AG08396 (cell line): ENCODE measurements around the gene ADARB2.
"Not testable (repeated sequence)": the region's sequence is repeated elsewhere in the genome, so short reads cannot be mapped to it uniquely, and the experiment has no call there.

Experiments
- DNase-seq: peaks from one replicate; pipeline ENCODE4 v3.0.0; 2012; ENCODE audit warnings: low spot score, mixed read lengths

Gene ADARB2

DNA sequence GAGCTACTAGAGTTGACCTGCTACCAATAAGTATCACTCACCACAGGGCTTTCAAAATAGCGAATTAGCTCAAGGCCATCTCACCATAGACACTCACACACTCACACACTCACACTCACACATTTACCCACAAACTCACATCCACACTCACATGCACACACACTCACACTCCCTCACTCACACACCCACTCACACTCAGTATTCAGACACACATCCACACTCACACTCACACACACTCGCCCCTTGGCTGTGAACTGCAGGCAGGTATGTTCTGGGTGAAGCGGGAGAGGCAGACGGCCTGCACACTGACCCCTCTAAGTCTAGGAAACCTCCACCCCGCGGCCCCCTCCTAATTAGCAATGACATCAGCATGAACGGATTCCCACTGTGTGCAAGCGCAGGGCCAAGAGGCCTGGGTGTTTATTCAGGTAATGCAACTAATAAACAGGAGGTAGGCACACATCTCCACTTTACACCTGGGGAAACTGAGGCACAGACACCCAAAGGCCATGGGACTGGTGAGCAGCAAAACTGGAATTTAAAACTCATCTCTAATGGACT lies 94.6 kb downstream of the ADARB2 start:
- DNase-seq = no peak

- DNase-seq = no peak
Observed at GRCh38 chr10:1641402-1641801, 95.9 kb downstream of the ADARB2 start.

DNA sequence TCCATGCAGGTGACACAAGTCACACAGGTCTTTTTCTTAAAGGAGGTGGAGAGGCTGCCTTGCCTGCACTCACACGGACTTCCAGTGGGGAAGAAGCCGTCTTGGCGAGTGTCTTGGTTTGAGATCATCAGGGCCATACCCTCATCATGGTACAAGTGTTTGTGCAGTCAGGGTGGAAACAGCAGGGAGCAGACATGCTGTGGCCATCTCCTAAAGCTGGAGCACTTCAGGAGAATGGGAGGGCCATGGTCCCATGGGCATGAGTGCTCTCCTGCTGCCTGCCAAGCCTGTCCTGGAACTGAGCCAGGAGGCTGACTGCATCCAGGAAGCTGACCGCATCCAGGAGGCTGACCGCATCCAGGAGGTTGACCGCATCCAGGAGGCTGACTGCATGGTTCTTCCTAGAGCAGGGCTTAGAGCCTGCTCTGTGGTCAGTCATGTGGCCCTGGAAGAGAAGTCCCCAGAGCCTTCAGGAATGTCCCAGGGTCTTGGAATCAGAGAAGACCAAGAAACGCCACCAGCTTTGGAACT lies 98.4 kb downstream of the ADARB2 start:
- no peak for DNase-seq

- DNase-seq = no peak
Observed at GRCh38 chr10:1635340-1635739, 102.0 kb downstream of the ADARB2 start.

DNA sequence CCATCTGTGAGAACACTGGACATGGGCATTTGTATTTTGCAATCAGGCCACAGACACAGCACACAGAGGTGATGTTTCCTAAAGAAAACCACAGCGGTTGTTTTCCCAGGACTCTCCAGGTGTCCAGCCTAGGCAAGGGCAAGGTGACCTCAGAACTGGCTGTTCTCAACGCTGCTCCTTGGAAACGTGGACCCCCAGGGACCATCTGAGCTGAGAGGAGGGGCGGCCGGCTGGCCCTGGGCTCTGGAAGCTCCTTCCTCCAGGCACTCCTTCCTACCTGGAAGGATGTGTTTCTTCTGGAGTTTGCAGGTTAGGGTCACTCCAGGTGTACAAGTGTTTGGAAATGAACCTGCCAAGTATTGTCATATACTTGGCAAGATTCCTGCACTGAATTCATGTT lies 103.1 kb downstream of the ADARB2 start:
- DNase-seq = no peak

DNA sequence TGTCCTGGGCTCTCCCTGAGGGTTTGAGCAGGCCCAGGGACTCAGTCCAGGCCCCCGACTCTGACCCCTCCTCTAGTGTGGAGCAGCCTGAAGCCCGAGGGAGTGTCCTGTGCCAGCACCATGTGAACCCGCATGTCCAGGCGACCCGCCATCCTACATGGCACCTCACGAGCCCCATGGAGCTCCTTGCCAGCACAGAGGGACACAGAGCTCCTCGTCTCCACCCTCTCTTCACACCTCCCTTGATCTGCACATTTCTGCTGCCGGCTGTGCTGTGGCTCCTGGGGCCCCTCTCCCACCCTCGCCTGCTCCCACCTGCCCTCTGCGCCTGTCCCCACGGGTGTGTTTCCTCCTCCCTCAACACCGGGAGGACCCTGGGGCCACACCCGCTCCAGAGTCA lies 103.5 kb downstream of the ADARB2 start:
- no peak for DNase-seq

DNA sequence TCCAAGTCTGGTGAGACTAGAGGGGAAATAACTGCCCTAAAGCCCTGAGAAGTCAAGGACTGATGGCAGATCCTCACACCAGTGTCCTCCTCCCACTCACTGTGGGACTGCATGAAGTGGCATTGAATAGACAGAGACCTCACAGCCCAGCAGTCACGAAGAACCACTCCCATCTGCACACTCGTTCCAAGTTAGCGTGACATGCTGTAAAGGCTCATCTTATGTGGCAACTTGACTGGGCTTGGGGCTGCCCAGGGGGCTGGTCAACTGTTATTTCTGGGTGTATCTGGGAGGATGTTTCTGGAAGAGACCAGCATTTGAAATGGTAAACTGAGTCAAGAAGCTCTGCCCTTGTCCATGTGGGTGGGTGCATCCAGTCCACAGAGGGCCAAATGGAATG lies 104.7 kb downstream of the ADARB2 start:
- no peak for DNase-seq

GRCh38 chr10:1632141-1632540 lies 105.2 kb downstream of the ADARB2 start:
- no peak for DNase-seq

DNA sequence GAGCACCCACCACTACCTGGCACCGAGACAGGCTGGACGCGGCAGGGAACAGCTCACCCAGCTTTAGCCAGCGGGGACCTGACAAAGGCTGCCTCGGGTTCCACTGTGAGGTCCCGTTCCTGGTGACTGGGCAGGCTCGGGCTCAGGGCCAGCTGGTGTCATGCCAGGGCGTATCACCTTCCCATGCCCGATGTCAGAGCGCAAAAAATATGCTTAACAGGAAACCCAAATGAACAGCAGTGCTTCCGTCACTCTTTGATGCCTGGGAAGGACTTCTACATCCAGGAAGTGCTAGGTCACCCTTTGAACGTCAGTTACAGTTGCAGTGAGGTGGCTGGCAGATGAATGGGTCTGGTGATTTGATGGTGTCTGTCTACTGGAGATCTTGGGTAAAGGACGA lies 106.0 kb downstream of the ADARB2 start:
- DNase-seq = no peak

DNA sequence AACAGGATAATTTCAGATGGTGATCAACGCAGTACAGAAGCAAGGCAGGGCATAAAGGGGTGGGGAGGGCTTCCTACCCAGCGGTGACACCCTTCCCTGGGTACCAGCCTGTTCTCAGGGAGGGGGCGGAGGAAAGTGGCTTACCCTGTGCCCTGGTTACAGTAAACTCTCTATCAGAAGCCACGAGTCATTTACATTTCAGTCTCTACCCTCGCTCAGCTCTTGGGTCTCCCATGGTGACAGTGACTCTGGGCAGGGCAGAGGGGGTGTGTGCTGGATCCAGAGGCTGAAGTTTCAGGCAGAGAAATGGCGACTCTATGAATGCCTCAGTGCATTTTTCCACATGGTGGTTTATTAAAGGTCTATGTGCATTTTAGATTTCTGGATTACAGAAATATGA lies 107.0 kb downstream of the ADARB2 start:
- no peak for DNase-seq

GRCh38 chr10:1629326-1630198 lies 107.8 kb downstream of the ADARB2 start:
- DNase-seq = no peak

GRCh38 chr10:1628757-1629156 lies 108.6 kb downstream of the ADARB2 start:
- DNase-seq = no peak

GRCh38 chr10:1627945-1628344 lies 109.4 kb downstream of the ADARB2 start:
- DNase-seq = no peak

DNA sequence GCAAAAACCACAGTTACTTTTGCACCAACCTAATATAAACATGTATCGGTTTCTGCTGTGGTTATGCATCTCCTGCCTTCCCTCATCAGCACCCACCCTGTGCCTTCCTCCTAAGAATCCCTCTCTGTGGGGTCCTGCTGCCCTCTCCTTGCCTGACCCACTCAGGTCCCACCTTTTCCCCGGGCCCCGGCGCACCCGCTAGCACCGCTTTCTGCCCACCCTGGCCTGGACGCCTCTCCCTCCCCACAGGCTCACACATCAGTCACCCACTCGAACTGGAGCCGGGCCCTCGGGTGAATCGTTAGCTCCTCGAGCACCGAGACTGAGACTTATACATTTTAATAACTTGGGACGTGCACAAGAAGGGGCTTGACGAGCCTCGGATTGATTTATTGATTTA lies 110.5 kb downstream of the ADARB2 start:
- DNase-seq = no peak

- DNase-seq = no peak
Observed at GRCh38 chr10:1626410-1626809, 110.9 kb downstream of the ADARB2 start.

DNA sequence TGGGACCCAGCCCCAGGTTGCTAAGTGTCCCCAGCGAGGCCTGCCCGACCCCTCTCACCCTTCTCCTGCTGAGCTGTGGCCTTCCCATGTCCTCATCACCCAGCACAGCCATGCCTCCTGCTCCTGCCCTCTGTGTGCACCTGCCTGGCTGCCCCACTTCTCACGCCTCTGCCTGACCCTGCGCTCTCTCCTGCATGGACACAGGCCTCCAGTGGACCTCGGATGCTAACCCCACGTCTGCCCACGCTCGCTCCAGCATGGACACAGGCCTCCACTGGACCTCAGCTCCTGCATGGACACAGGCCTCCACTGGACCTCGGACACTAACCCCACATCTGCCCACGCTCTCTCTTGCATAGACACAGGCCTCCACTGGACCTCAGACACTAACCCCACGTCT lies 111.6 kb downstream of the ADARB2 start:
- no peak for DNase-seq

GRCh38 chr10:1625079-1625478 lies 112.2 kb downstream of the ADARB2 start:
- no peak for DNase-seq

DNA sequence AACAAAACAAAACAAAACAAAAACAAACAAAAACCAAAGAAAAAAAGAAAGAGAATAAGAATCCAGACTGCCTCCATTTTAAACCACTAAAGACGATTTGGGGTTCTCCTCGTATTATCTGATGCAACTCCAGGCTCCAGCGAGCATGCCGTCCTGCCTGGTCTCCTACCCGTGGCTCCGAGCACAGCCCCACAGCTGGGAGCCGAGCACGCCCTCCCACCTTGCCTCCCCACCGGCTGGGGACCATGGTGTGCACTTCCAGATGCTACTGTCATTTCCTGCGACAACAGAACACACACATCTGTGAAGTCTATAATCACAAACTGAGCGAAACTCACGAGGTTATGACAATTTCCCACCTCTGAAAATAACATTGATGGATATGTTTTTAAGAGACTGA lies 113.1 kb downstream of the ADARB2 start:
- no peak for DNase-seq

GRCh38 chr10:1620803-1621202 lies 116.5 kb downstream of the ADARB2 start:
- no peak for DNase-seq

- not testable (repeated sequence) for DNase-seq
Observed at GRCh38 chr10:1617376-1618317, 119.7 kb downstream of the ADARB2 start.

- not testable (repeated sequence) for DNase-seq
Observed at GRCh38 chr10:1616701-1617100, 120.6 kb downstream of the ADARB2 start.

- no peak for DNase-seq
Observed at GRCh38 chr10:1615186-1615954, 122.0 kb downstream of the ADARB2 start.
